Measurements from ENCODE around the gene GNA15.

GNA15 gene

DNA sequence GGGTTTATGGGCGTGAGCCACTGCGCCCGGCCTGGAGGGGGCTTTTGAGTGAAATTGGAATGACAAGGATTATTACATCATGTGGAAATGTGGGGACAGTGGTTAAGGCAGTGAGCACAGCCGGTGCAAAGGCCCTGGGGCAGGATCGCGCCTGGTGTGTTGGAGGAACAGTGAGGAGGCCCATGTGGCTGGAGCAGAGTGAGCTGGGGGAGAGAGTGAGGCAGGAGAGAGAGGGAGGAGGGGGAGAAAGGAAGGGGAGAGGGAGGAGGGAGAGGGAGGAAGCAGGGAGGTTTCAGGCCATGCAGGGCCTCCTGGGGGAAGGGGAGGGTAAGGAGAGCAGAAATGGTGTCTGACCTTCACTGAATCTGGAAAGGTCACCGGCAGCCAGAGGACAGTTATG lies 77.3 kb downstream of the GNA15 start:
- DNase-seq (ENCODE audit: insufficient read length, low spot score), result no peak
- no peak for FAIRE-seq
- TF ChIP-seq SPI1 (IDR thresholded peaks at IDR 0.05; ENCODE audit: low read depth, low read length), result no peak
- TF ChIP-seq POU2F2 (IDR thresholded peaks at IDR 0.05; ENCODE audit: low read depth, low read length), result no peak
- TF ChIP-seq POLR2A (IDR thresholded peaks at IDR 0.05; ENCODE audit: low read depth, low read length), result no peak
- TF ChIP-seq TAF1 (IDR thresholded peaks at IDR 0.05; ENCODE audit: low read depth, low read length), result no peak
- no peak for TF ChIP-seq PAX5 (IDR thresholded peaks at IDR 0.05; ENCODE audit: insufficient read depth, low read length, severe bottlenecking)
- TF ChIP-seq POLR2AphosphoS5 (IDR thresholded peaks at IDR 0.05; ENCODE audit: low read depth, low read length), result no peak
